ENCODE data around the gene PUS7L.

- TF ChIP-seq CTCF (IDR thresholded peaks at IDR 0.05; ENCODE audit: low read length) = peak; percentile 31
- no peak for TF ChIP-seq EZH2phosphoT487 (IDR thresholded peaks at IDR 0.05; ENCODE audit: low read length)
Observed at GRCh38 chr12:43776498-43776897, 17.9 kb upstream of the PUS7L start.
